ENCODE measurements around the gene FBXO41.

FBXO41 gene

DNA sequence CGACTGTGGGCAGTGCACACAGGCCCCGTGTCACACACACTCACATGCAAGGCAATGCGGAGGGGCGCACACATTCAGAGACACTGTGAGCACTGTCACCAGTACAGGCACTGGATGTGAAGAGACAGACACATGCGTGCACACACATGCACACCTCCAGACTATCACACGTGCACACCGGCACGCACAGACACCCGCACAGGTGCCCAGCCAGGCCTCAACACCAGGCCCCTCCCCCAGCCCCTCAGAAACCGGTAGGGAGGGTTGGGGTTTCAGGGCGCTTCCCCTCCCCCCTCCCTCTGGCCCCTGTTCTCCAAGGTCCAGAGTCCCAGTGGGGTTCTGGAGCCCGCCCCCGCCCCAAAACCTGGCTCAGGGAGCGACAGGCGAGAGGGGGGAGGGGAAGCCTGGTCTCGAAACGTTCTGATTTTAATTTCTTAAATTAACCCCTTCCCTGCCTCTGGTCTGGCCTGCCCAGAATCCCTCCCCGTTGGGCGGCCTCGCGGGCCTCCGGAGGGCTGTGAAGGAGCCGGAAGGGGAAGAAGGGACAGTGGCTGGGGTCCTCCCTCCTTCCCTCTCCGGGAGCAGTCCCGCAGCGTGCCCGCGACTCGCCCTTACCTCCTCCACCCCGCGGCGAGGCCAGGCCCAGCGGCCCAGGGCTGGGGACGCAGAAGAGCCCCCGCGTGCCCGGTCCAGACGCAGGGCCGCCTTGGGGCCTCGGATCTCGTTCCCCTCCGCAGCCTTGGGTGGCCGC is 558 bp downstream of the FBXO41 start (continued):
- TF ChIP-seq ZNF416 (tag by site-specific recombination; IDR thresholded peaks at IDR 0.05) (no peak), PRDM1 (tag by site-specific recombination; IDR thresholded peaks at IDR 0.05) (no peak), ZNF768 (tag by site-specific recombination; IDR thresholded peaks at IDR 0.05) (no peak), ZNF335 (tag by site-specific recombination; conservative IDR thresholded peaks at IDR 0.05) (peak; percentile 73), SP3 (tag by site-specific recombination; IDR thresholded peaks at IDR 0.05) (no peak)
- TF ChIP-seq, protein P1, sequence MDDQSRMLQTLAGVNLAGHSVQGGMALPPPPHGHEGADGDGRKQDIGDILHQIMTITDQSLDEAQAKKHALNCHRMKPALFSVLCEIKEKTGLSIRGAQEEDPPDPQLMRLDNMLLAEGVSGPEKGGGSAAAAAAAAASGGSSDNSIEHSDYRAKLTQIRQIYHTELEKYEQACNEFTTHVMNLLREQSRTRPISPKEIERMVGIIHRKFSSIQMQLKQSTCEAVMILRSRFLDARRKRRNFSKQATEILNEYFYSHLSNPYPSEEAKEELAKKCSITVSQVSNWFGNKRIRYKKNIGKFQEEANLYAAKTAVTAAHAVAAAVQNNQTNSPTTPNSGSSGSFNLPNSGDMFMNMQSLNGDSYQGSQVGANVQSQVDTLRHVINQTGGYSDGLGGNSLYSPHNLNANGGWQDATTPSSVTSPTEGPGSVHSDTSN (CRISPR knock-in tag; IDR thresholded peaks at IDR 0.05), result no peak
- TF ChIP-seq, protein P2, sequence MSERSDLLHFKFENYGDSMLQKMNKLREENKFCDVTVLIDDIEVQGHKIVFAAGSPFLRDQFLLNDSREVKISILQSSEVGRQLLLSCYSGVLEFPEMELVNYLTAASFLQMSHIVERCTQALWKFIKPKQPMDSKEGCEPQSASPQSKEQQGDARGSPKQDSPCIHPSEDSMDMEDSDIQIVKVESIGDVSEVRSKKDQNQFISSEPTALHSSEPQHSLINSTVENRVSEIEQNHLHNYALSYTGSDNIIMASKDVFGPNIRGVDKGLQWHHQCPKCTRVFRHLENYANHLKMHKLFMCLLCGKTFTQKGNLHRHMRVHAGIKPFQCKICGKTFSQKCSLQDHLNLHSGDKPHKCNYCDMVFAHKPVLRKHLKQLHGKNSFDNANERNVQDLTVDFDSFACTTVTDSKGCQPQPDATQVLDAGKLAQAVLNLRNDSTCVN (tag by site-specific recombination; optimal IDR thresholded peaks at IDR 0.05), result peak; percentile 73
- TF ChIP-seq, protein P3, sequence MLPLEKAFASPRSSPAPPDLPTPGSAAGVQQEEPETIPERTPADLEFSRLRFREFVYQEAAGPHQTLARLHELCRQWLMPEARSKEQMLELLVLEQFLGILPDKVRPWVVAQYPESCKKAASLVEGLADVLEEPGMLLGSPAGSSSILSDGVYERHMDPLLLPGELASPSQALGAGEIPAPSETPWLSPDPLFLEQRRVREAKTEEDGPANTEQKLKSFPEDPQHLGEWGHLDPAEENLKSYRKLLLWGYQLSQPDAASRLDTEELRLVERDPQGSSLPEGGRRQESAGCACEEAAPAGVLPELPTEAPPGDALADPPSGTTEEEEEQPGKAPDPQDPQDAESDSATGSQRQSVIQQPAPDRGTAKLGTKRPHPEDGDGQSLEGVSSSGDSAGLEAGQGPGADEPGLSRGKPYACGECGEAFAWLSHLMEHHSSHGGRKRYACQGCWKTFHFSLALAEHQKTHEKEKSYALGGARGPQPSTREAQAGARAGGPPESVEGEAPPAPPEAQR (tag by site-specific recombination; IDR thresholded peaks at IDR 0.05), result no peak
- TF ChIP-seq, protein P4, sequence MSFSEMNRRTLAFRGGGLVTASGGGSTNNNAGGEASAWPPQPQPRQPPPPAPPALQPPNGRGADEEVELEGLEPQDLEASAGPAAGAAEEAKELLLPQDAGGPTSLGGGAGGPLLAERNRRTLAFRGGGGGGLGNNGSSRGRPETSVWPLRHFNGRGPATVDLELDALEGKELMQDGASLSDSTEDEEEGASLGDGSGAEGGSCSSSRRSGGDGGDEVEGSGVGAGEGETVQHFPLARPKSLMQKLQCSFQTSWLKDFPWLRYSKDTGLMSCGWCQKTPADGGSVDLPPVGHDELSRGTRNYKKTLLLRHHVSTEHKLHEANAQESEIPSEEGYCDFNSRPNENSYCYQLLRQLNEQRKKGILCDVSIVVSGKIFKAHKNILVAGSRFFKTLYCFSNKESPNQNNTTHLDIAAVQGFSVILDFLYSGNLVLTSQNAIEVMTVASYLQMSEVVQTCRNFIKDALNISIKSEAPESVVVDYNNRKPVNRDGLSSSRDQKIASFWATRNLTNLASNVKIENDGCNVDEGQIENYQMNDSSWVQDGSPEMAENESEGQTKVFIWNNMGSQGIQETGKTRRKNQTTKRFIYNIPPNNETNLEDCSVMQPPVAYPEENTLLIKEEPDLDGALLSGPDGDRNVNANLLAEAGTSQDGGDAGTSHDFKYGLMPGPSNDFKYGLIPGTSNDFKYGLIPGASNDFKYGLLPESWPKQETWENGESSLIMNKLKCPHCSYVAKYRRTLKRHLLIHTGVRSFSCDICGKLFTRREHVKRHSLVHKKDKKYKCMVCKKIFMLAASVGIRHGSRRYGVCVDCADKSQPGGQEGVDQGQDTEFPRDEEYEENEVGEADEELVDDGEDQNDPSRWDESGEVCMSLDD (tag by site-specific recombination; IDR thresholded peaks at IDR 0.05), result 0 out of 2 replicates have a peak, but pooled peaks have one; percentile 17

DNA sequence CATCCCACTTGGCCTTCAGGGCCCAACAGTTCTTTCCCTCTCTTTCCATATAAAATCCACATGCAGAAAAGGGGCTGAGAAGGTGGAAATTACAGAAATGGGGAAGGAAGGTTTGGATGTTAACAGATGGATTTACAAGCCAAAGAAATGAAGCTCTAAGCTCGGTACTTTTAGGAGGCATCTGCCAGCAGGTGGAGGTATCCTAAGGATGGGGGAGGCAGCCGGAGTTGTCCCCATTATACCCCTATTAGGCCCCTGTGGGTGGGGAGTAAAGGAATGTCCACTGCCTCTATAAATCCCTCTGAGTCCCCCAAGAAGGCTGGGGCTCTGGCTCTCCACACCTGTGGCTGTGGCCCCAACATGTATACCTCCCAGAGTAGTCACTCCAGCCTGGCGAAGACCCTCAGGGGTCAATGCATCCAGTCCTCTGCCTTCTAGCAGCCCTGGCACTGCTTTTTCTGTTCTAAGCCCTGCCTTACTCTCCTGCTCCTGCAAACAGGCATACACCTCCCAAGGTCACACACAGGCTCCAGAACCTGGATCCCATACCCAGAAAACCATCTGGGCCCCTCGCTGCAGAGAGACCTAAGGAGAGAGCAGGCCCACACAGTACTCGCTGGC is 1.2 kb downstream of the FBXO41 start:
- H3K9me3 ChIP-seq (ENCODE audit: control insufficient read depth, insufficient read depth, low read depth, low read length), result no peaks in the 10 kb centered on the region
- TF ChIP-seq, protein P5, sequence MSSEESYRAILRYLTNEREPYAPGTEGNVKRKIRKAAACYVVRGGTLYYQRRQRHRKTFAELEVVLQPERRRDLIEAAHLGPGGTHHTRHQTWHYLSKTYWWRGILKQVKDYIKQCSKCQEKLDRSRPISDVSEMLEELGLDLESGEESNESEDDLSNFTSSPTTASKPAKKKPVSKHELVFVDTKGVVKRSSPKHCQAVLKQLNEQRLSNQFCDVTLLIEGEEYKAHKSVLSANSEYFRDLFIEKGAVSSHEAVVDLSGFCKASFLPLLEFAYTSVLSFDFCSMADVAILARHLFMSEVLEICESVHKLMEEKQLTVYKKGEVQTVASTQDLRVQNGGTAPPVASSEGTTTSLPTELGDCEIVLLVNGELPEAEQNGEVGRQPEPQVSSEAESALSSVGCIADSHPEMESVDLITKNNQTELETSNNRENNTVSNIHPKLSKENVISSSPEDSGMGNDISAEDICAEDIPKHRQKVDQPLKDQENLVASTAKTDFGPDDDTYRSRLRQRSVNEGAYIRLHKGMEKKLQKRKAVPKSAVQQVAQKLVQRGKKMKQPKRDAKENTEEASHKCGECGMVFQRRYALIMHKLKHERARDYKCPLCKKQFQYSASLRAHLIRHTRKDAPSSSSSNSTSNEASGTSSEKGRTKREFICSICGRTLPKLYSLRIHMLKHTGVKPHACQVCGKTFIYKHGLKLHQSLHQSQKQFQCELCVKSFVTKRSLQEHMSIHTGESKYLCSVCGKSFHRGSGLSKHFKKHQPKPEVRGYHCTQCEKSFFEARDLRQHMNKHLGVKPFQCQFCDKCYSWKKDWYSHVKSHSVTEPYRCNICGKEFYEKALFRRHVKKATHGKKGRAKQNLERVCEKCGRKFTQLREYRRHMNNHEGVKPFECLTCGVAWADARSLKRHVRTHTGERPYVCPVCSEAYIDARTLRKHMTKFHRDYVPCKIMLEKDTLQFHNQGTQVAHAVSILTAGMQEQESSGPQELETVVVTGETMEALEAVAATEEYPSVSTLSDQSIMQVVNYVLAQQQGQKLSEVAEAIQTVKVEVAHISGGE (tag by site-specific recombination; conservative IDR thresholded peaks at IDR 0.05; ENCODE audit: low read depth), result no peak
- TF ChIP-seq ZBTB17 (tag by site-specific recombination; IDR thresholded peaks at IDR 0.05), result no peak
- H3K4me1 ChIP-seq (ENCODE audit: control insufficient read depth, insufficient read depth, low read length), result peaks cover 8% of the 10 kb centered on the region
- H3K27ac ChIP-seq (ENCODE audit: extremely low read depth, low read depth, low read length), result no peak overlapping the region
- peak overlapping the region; percentile 55 for H3K4me3 ChIP-seq (ENCODE audit: low read depth, low read length)
- ChIA-PET POLR2A (no interaction called here), CTCF (no interaction called here)
- H3K36me3 ChIP-seq (ENCODE audit: control insufficient read depth in 2 of 2, insufficient read depth in 1 of 2, low read length in 2 of 2), result peaks cover 0 to 11% of the 10 kb centered on the region in 2 experiments; a peak in 1 of 3 replicates

All from HEK293 (cell line).